ENCODE data around the gene TAF3.

TAF3 gene

DNA sequence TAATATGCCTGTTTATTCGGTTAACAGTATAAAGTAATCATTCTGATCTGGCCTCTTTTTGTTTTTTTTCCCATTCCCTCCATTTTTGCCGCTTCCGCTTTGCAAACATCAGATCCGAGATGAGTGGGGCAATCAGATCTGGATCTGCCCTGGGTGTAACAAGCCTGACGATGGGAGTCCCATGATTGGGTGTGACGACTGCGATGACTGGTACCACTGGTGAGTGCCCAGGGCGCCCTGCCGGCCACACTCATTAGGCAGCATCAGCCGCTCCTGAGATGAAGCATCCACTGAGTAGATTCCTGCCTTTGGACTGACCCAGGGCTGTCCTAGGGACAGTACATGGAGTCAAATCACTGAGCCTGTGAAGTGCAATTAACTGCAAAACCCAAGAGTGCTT lies 195.3 kb downstream of the TAF3 start:
- Histone ChIP-seq H4K91ac (ENCODE audit: low read depth, low read length) (no peak overlapping the region), H3K27me3 (ENCODE audit: insufficient read depth, low read length) (no peaks in the 10 kb centered on the region), H2BK5ac (ENCODE audit: low read depth, low read length, poor library complexity) (no peak overlapping the region), H3K79me1 (ENCODE audit: low read length) (no peaks in the 10 kb centered on the region), H3K4me3 (ENCODE audit: low read depth, low read length) (no peak overlapping the region), H3K4me2 (ENCODE audit: low read length) (no peak overlapping the region), H2AFZ (ENCODE audit: insufficient read depth, low read length, poor library complexity) (no peak overlapping the region), H3K4ac (ENCODE audit: low read depth, low read length) (no peak overlapping the region), H2BK12ac (ENCODE audit: low read length) (no peak overlapping the region), H3K4me1 (ENCODE audit: control insufficient read depth in 1 of 2, insufficient read depth in 2 of 2, low read length in 2 of 2) (peaks cover 2 to 5% of the 10 kb centered on the region in 2 experiments), H3K14ac (ENCODE audit: low read length) (no peak overlapping the region), H4K8ac (ENCODE audit: low read depth, low read length) (no peak overlapping the region), H2AK5ac (ENCODE audit: low read length) (no peak overlapping the region), H3K79me2 (ENCODE audit: control insufficient read depth, insufficient read depth, low read length, poor library complexity) (no peaks in the 10 kb centered on the region), H3K27ac (ENCODE audit: low read depth, low read length) (no peak overlapping the region), H3K9ac (ENCODE audit: low read length) (no peak overlapping the region), H2BK120ac (ENCODE audit: insufficient read depth, low read length, poor library complexity) (no peak overlapping the region), H3K18ac (ENCODE audit: low read length) (no peak overlapping the region), H3K9me3 (ENCODE audit: insufficient read depth, low read depth, low read length) (no peaks in the 10 kb centered on the region), H3K36me3 (ENCODE audit: control insufficient read depth in 1 of 2, insufficient read depth in 2 of 2, low read length in 2 of 2) (peaks cover 9 to 10% of the 10 kb centered on the region in 2 experiments), H4K12ac (ENCODE audit: low read depth, low read length) (no peak overlapping the region), H3K23ac (ENCODE audit: low read length) (no peak overlapping the region)
- DNase-seq: no peak
- WGBS (ENCODE audit: extremely low coverage, insufficient coverage, insufficient read length): no CpG with 5 or more reads among the region's 10 CpGs

DNA sequence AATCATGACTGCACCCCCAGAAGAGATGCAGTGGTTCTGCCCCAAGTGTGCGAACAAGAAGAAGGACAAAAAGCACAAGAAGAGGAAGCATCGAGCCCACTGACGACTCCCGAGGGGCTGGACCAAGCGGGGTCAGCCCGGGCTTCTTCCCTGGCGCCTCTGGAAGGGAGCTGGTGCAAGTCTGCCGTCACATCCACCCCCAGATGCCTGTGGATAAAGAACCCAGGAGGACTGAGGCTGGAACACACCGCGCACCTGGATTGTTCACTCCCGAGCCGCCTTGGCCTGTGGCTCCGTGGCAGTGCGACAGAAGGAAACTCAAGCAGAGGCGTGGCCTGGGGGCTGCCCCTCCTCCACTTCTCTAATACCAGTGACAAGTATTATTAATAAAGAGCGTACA lies 196.3 kb downstream of the TAF3 start:
- Histone ChIP-seq H3K4me1 (ENCODE audit: control insufficient read depth in 1 of 2, insufficient read depth in 2 of 2, low read length in 2 of 2) (peaks cover 2 to 5% of the 10 kb centered on the region in 2 experiments), H4K91ac (ENCODE audit: low read depth, low read length) (no peak overlapping the region), H3K79me2 (ENCODE audit: control insufficient read depth, insufficient read depth, low read length, poor library complexity) (no peaks in the 10 kb centered on the region), H3K14ac (ENCODE audit: low read length) (no peak overlapping the region), H3K9me3 (ENCODE audit: insufficient read depth, low read depth, low read length) (no peaks in the 10 kb centered on the region), H3K36me3 (ENCODE audit: control insufficient read depth in 1 of 2, insufficient read depth in 2 of 2, low read length in 2 of 2) (peaks cover 8 to 9% of the 10 kb centered on the region in 2 experiments), H2BK120ac (ENCODE audit: insufficient read depth, low read length, poor library complexity) (no peak overlapping the region), H3K4me2 (ENCODE audit: low read length) (no peak overlapping the region), H4K12ac (ENCODE audit: low read depth, low read length) (no peak overlapping the region), H4K8ac (ENCODE audit: low read depth, low read length) (no peak overlapping the region), H2AFZ (ENCODE audit: insufficient read depth, low read length, poor library complexity) (no peak overlapping the region), H3K27me3 (ENCODE audit: insufficient read depth, low read length) (no peaks in the 10 kb centered on the region), H3K4ac (ENCODE audit: low read depth, low read length) (no peak overlapping the region), H2BK5ac (ENCODE audit: low read depth, low read length, poor library complexity) (no peak overlapping the region), H3K79me1 (ENCODE audit: low read length) (no peaks in the 10 kb centered on the region), H2AK5ac (ENCODE audit: low read length) (no peak overlapping the region), H3K27ac (ENCODE audit: low read depth, low read length) (no peak overlapping the region), H3K9ac (ENCODE audit: low read length) (no peak overlapping the region), H3K18ac (ENCODE audit: low read length) (no peak overlapping the region), H3K23ac (ENCODE audit: low read length) (no peak overlapping the region), H2BK12ac (ENCODE audit: low read length) (no peak overlapping the region), H3K4me3 (ENCODE audit: low read depth, low read length) (no peak overlapping the region)
- no CpG with 5 or more reads among the region's 16 CpGs for WGBS (ENCODE audit: extremely low coverage, insufficient coverage, insufficient read length)
- DNase-seq: no peak

DNA sequence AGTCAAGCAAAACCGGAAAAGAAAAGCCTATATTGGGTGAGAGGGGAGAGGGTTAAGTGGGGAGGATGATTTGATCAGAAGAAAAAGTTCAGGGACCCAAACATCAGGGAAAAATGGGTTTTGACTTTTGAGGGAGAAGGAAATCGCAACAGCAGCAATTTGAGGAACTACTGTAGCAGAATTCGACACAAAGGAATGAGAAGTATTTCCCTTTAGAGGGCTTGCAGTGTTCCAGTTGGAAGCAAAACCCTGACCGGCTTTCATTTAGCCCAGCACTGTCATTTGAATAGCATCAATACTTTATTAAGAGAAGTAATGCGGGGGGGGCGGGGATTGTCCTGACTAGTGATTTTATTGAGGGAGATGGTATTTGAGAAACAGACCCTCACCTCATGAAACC lies 199.0 kb downstream of the TAF3 start:
- no peak overlapping the region for H2BK5ac ChIP-seq (ENCODE audit: low read depth, low read length, poor library complexity)
- peak overlapping the region; percentile 16 for H3K4me2 ChIP-seq (ENCODE audit: low read length)
- H2BK120ac ChIP-seq (ENCODE audit: insufficient read depth, low read length, poor library complexity): no peak overlapping the region
- no peak overlapping the region for H3K9ac ChIP-seq (ENCODE audit: low read length)
- no peak overlapping the region for H3K4ac ChIP-seq (ENCODE audit: low read depth, low read length)
- H3K4me1 ChIP-seq (ENCODE audit: control insufficient read depth in 1 of 2, insufficient read depth in 2 of 2, low read length in 2 of 2): peaks cover 2 to 5% of the 10 kb centered on the region in 2 experiments
- no peak overlapping the region for H3K23ac ChIP-seq (ENCODE audit: low read length)
- H2AK5ac ChIP-seq (ENCODE audit: low read length): no peak overlapping the region
- H2AFZ ChIP-seq (ENCODE audit: insufficient read depth, low read length, poor library complexity): no peak overlapping the region
- H4K12ac ChIP-seq (ENCODE audit: low read depth, low read length): no peak overlapping the region
- H3K27me3 ChIP-seq (ENCODE audit: insufficient read depth, low read length): no peaks in the 10 kb centered on the region
- H2BK12ac ChIP-seq (ENCODE audit: low read length): no peak overlapping the region
- H3K4me3 ChIP-seq (ENCODE audit: low read depth, low read length): no peak overlapping the region
- H3K36me3 ChIP-seq (ENCODE audit: control insufficient read depth in 1 of 2, insufficient read depth in 2 of 2, low read length in 2 of 2): peaks cover 6 to 7% of the 10 kb centered on the region in 2 experiments
- WGBS (ENCODE audit: extremely low coverage, insufficient coverage, insufficient read length): no CpG with 5 or more reads among the region's 6 CpGs
- H3K79me1 ChIP-seq (ENCODE audit: low read length): no peaks in the 10 kb centered on the region
- H3K18ac ChIP-seq (ENCODE audit: low read length): no peak overlapping the region
- no peaks in the 10 kb centered on the region for H3K9me3 ChIP-seq (ENCODE audit: insufficient read depth, low read depth, low read length)
- no peak overlapping the region for H4K91ac ChIP-seq (ENCODE audit: low read depth, low read length)
- peak in 1 of 2 donors; percentile 18 for DNase-seq
- H4K8ac ChIP-seq (ENCODE audit: low read depth, low read length): no peak overlapping the region
- no peaks in the 10 kb centered on the region for H3K79me2 ChIP-seq (ENCODE audit: control insufficient read depth, insufficient read depth, low read length, poor library complexity)
- no peak overlapping the region for H3K14ac ChIP-seq (ENCODE audit: low read length)
- no peak overlapping the region for H3K27ac ChIP-seq (ENCODE audit: low read depth, low read length)

DNA sequence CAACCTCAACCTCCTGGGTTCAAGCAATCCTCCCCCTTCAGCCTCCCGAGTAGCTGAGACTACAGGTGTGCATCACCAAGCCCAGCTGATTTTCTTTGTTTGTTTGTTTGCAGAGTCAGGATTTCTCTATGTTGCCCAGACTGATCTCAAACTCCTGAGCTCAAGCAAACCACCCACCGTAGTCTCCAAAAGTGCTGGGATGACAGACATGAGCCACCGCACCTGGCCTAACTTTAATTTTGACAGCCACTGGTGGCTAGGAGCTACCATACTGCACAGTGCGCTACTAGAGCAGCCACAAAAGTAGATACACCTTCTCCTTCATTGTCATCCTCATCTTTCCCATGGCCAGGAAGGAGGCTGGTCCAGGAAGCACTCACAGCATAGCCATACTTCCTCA lies 205.0 kb downstream of the TAF3 start:
- no peak overlapping the region for H2BK5ac ChIP-seq (ENCODE audit: low read depth, low read length, poor library complexity)
- no peak overlapping the region for H2AFZ ChIP-seq (ENCODE audit: insufficient read depth, low read length, poor library complexity)
- no peak overlapping the region for H3K4me2 ChIP-seq (ENCODE audit: low read length)
- H4K12ac ChIP-seq (ENCODE audit: low read depth, low read length): no peak overlapping the region
- H2AK5ac ChIP-seq (ENCODE audit: low read length): no peak overlapping the region
- no peak overlapping the region for H3K27ac ChIP-seq (ENCODE audit: low read depth, low read length)
- H3K4me3 ChIP-seq (ENCODE audit: low read depth, low read length): no peak overlapping the region
- H3K9me3 ChIP-seq (ENCODE audit: insufficient read depth, low read depth, low read length): no peaks in the 10 kb centered on the region
- no peaks in the 10 kb centered on the region for H3K4me1 ChIP-seq (ENCODE audit: control insufficient read depth in 1 of 2, insufficient read depth in 2 of 2, low read length in 2 of 2)
- H3K9ac ChIP-seq (ENCODE audit: low read length): no peak overlapping the region
- H2BK12ac ChIP-seq (ENCODE audit: low read length): no peak overlapping the region
- H2BK120ac ChIP-seq (ENCODE audit: insufficient read depth, low read length, poor library complexity): no peak overlapping the region
- no peak overlapping the region for H4K91ac ChIP-seq (ENCODE audit: low read depth, low read length)
- H4K8ac ChIP-seq (ENCODE audit: low read depth, low read length): no peak overlapping the region
- H3K79me1 ChIP-seq (ENCODE audit: low read length): no peaks in the 10 kb centered on the region
- H3K27me3 ChIP-seq (ENCODE audit: insufficient read depth, low read length): no peaks in the 10 kb centered on the region
- no peak overlapping the region for H3K4ac ChIP-seq (ENCODE audit: low read depth, low read length)
- H3K79me2 ChIP-seq (ENCODE audit: control insufficient read depth, insufficient read depth, low read length, poor library complexity): no peaks in the 10 kb centered on the region
- no CpG with 5 or more reads among the region's 4 CpGs for WGBS (ENCODE audit: extremely low coverage, insufficient coverage, insufficient read length)
- DNase-seq: no peak
- H3K23ac ChIP-seq (ENCODE audit: low read length): no peak overlapping the region
- no peak overlapping the region for H3K14ac ChIP-seq (ENCODE audit: low read length)
- H3K36me3 ChIP-seq (ENCODE audit: control insufficient read depth in 1 of 2, insufficient read depth in 2 of 2, low read length in 2 of 2): no peaks in the 10 kb centered on the region
- H3K18ac ChIP-seq (ENCODE audit: low read length): no peak overlapping the region
